Stimulated activated CD4-positive, alpha-beta T cell treated with anti-CD3 and anti-CD28 coated beads, Interleukin-4, amount 100 ng/mL, for 48 hours (primary cell): ENCODE results near the gene PEPD.
"Not testable (repeated sequence)": the region's sequence is repeated elsewhere in the genome, so short reads cannot be mapped to it uniquely, and the experiment has no call there.

Experiments used
- DNase-seq, 2 donors: peaks; one replicate each; pipeline ENCODE4 v3.0.0-alpha.2; 2020; ENCODE audit warnings: low read depth in 2 of 2

The PEPD gene

DNA sequence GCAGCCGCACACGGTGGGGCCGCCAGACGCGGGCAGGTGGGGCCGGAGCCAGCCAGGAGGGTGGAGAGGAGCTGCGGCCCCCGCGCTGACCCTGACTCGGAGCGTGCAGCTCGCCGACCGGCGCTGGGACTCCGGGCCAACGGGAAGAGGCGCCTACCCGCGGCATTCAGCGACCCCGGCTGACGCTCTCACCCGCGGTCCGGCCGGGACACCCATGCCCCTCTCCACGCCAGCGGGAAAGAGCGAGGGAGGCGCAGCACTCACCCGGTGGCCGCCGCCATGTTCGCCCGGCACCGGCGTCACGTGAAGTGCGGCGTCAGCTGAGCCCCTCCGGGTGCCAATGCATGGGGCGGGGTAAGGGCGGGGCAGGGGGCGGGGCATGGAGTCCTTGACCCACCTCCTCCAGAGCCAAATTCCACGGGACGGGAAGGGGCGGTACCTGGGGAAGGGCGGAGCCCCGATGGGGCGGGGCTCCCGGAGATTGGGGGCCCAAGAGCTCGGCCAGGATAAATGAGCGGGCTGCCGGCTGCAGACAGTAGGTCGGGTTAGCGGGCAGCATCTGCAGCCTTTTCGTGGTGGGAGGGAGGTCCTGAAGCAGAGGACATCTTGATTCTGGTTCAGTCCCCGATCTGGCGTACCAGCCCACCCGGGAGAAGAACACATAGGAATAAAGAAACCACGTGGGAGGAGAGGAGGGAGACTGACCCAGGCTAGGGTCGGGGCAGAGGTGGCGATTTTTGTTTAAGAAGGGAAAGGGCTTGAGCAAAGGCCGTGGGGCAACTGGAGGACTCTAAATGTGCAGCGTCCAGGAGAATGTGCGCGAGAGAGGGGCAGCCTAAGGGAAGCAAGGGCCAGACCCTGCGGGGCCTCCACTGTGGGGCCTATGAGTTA, at the start of gene PEPD:
PEPD (minus strand) TSS at position 312 of the 891 bp plus-strand sequence; CDS start at position 281, 31 bp downstream.
- DNase-seq = peak; percentile 82 to 83

DNA sequence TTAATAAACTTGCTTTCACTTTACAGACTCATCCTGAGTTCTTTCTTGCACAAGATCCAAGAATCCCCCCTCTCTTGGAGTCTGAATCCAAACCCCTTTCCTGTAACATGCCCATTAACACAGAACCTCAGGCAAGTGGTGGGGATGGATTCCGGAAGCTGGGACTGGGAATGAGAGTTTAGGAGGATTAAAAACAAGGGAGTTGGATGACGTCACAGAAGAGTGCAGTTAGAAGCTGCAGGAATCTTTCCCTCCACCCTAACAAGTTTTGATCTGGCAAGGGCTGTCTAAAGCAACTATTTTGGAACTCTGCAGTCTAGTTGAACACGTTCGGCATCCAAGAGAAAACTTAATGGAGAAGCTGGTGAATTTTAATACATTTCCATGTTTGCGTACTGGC, 48.2 kb upstream of the PEPD start:
- no peak for DNase-seq

DNA sequence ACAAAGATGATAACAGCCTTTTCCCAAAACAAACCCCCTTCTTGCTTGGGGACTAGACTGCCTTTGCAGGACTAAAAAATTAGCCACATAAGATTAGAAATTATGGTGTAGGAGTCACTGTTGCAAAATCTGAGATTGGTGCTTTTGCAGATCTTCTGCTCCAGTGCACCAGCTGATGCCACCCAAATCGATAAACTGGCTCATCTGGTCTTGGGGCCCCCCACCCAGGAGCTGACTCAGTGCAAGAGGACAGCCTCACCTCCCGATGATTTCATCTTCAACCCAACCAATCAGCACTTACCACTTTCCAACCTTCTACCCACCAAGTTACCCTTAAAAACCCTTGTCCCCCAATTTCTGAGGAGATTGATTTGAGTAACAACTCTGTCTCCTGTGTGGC, 47.1 kb upstream of the PEPD start:
- DNase-seq = no peak

- DNase-seq = no peak
Measured at GRCh38 chr19:33564836-33565338, 43.3 kb upstream of the PEPD start.

GRCh38 chr19:33562636-33563035, 41.0 kb upstream of the PEPD start:
- no peak for DNase-seq

GRCh38 chr19:33561666-33562065, 40.1 kb upstream of the PEPD start:
- not testable (repeated sequence) for DNase-seq

GRCh38 chr19:33561261-33561660, 39.7 kb upstream of the PEPD start:
- DNase-seq = no peak

DNA sequence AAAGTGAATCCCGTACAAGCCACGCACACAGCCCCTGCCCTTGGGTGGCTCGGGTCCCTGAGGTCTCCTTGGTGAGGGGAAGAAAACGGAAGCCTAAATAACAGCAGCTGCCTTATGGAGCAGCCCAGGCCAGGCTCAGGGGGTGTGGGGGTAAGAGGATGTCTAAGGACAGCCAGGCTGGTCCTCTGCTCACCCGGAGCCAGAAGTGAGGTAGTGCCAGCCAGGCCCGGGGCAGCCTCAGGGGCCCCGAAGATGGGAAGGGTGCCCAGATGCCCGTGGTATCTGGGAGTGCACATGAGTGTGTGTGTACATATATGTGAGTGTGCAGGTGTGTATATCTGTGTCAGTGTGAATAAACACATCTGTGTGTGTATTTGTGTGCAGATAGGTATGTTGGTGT, 38.4 kb upstream of the PEPD start:
- no peak for DNase-seq

DNA sequence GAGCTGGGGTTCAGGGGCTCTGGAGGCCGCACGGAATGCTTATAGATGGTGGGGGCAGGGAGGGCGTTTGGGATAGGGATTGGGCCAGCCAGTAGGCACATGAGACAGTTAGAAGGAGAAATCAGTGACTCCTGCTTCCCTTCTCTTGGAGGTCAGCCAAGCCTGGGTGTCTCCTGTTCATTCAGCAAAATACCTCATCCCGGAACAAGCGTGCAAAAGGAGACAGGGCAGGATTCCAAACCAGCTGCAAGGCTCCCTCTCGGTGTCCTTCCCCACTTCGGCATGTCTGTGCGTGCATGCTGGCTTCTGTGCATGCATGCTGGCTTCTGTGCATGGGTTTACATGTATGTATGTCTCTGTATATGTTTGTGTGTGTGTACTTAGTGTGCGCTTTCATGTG, 37.3 kb upstream of the PEPD start:
- no peak for DNase-seq

DNA sequence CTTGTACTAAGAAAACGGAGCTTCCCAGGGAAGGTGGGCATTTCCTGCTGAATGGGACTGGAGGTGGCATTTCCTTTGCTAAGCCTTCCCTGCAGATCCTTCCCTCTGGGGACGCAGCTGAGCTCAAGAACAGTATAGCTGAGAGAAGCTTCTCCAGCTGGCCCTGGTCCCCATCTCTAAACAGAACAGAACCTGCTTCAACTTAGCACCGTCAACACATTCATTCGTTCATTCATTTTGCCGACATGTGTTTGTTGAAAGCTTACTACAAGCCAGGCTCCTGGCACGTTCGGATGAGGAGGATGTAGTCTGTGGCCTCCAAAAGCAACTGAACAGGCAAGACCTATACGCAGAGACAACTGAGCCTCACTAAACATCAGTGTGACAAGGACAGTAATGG, 36.6 kb upstream of the PEPD start:
- DNase-seq = no peak

GRCh38 chr19:33557720-33558119, 36.1 kb upstream of the PEPD start:
- no peak for DNase-seq

DNA sequence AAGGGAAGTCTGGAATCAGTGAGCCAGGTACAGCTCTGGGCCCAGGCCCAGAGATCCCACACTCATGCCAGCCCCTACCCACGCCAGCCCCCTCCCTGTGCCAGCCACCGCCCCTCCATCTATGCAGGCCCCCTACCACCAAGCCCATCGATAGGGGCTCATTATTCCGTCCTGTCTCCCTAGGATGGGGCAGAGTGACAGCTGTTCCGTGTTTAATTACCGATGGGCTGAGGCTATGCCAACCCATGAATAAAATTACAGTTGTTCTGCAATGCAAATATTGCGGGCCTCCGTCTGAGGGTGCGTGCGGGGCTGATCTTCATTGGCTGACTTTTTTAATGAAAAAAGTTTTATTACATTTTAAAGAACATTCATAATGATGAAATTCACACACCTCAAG, 35.6 kb upstream of the PEPD start:
- no peak for DNase-seq

DNA sequence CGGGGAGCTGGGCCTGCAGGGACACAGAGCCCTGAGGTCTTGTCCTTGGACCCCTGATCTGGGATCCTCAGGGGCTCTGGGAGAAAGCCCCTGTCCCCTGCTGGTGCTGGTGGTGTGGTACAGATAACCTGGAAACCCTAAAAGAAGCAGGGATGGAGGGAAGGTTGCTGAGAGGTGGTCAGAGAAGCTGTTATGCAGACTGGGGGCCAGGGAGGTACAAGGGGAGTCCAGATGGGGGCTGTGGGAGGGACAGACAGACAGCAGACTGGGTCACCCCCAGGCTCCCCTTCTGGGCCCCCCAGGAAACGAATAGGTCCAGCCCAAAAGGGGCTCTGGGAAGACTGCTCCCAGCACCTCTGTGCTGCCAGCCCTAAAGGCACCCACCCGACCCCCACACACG, 34.7 kb upstream of the PEPD start:
- no peak for DNase-seq

GRCh38 chr19:33555726-33556125, 34.1 kb upstream of the PEPD start:
- not testable (repeated sequence) for DNase-seq

- DNase-seq = no peak
Measured at GRCh38 chr19:33554821-33555220, 33.2 kb upstream of the PEPD start.

- DNase-seq = no peak
Measured at GRCh38 chr19:33554391-33554790, 32.8 kb upstream of the PEPD start.

DNA sequence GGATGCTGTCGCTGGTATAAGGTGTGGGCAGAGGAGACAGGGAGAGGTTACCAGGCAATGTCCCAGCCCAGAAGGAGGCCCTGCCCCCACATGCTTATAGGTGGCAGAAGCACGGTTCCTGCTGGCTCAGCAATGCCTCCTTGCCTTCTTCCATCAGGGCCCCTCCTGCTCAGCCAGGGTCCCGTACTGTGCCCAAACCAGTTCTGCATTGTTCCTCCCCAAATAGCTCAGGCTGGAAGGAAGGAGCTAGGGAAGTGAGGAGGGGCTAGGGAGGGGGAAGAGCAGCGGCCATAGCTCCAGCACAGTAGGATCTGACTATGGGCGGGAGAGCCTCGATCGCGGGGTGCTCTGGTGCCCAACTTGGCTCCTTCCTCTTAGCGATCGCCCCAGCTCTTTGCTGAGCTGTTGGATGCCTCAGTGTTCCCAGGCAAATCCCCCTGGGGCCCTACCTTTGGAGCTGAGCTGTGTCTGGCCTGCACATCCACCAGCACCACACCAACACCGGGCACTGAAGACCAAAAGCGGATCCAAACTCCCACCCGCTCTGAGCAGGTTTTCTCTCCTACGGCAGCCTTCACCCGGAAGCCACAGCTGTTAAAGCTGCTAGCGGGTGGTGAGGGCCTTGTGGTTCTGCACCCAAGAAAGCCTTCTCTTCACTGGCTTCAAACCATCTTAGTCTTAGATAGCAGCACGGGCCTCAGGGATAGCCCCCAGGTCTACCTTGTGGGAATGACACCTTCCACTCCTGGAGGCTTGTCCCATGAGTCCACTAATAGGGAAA, 32.1 kb upstream of the PEPD start:
- DNase-seq = no peak

GRCh38 chr19:33552928-33553279, 31.3 kb upstream of the PEPD start:
- no peak for DNase-seq

GRCh38 chr19:33552191-33552927, 30.8 kb upstream of the PEPD start:
- DNase-seq = no peak

DNA sequence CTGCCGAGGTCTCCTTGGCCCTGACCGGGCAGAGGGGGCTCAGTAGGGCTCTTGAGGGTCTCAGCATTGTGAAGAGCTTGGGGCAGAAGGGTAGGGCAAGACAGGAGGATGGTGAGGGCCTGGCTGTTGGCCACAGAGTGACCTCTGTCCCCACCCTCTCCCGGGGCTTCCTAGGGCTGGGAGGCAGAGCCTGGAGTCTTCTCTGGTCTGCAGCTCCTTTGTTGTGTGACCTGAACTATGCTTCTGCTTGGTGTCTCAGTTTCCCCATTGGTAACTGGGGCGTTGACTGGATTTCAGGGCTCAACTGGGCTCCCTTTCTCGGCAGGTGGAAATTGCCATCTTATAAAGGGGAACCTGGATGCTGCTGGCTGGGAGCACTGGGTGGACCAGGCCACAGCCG, 30.1 kb upstream of the PEPD start:
- DNase-seq = no peak

DNA sequence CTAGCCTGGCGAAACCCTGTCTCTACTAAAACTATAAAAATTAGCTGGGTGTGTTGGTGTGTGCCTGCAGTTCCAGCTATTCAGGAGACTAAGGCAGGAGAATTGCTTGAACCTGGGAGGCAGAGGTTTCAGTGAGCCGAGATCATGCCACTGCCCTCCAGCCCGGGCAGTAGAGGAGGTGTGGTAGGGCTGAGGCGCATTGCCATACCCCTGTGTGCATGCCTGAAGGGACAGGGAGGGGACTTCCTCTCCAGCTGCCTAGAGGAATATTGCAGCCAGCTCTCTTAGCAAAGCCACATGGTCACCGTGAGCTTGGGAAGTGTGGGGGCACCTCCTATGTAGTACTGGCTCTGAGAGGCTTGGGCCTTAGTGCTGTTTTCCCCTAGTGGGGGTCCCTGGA, 29.2 kb upstream of the PEPD start:
- no peak for DNase-seq

GRCh38 chr19:33547676-33548075, 26.1 kb upstream of the PEPD start:
- no peak for DNase-seq
